GM19099 (cell line): ENCODE data around the gene RAI1.

Experiments
- POLR2A ChIP-seq: IDR thresholded peaks from 3 replicates; pipeline ENCODE4 v1.6.1; 2011; ENCODE audit warnings: low read depth; ENCODE audit not compliant: insufficient read length; ENCODE audit errors: extremely low read depth

The RAI1 gene

DNA sequence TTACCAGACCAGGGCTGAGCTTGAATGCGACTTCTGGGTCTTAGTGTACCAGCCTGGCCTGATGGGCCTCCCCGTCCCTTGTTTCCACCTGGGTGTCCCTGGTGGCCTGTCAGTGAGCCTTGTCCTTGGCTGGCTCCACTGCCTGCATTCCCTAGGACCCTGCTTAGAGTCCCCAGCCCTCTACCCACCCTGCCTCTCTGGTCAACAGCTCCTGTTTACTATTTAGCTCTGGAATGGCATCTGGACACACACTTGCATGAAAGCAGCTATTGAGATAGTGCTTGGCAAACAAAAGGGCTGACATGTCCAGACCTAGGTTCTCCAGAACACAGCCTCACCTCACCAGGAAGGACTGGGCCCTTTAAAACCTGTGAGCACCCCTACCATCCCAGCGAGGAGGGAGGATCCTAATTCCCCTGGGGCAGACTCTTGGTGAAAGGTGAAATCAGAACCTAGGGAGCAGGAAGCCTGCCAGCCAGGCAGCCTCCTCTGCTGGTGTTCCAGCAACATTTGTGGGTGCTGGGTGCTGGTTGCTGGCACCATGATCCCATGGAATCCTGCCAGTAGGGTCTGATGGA, 38.8 kb downstream of the RAI1 start:
- no peak for TF ChIP-seq POLR2A

GRCh38 chr17:17721140-17721668, 39.9 kb downstream of the RAI1 start:
- no peak for TF ChIP-seq POLR2A

- no peak for TF ChIP-seq POLR2A
Observed at GRCh38 chr17:17722081-17722905, 41.0 kb downstream of the RAI1 start.

- TF ChIP-seq POLR2A, result no peak
Observed at GRCh38 chr17:17722906-17723353, 41.7 kb downstream of the RAI1 start.

DNA sequence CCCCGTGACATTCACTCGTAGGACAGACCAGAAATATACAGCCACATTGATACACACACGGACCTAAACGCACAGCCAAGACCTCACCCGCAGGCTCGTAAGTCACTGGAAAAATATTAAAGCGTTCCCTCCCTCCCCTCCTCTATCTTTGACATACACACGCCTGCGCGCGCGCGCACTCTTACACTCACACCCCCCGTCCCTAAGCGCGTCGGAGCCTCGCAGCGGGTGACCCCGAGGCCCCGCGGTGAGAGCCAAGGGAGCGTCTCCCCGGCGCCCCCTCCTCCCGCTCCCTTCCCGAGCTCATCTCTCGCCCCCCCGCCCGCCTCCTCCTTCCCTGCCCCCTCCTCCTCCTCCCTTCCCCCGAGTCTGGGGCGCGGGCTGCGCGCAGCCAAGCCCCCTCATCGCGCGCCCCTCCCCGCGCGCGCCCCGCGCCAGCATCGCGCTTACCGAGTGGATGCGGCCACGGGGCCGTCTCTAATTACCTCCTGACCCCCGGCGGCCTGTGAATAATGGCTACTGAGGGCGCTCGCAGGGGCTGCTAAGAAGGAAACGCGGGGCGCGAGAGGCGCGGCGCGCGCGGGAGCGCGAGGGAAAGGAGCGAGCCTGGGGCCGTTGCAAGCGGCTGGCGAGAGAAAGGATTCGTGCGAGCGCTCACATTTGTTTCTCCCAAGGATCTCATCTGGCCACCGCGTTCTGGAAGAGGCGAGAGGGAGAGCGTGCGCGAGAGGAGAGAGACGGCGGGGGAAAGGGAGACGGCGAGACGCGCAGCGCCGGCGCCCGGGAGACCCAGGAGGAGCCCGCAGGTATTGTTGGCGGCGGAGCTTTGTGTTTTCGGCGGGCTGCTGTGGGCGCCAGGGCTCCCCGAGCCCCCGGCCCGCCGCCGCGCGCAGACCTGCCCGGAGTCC, 42.4 kb downstream of the RAI1 start:
- no peak for TF ChIP-seq POLR2A

DNA sequence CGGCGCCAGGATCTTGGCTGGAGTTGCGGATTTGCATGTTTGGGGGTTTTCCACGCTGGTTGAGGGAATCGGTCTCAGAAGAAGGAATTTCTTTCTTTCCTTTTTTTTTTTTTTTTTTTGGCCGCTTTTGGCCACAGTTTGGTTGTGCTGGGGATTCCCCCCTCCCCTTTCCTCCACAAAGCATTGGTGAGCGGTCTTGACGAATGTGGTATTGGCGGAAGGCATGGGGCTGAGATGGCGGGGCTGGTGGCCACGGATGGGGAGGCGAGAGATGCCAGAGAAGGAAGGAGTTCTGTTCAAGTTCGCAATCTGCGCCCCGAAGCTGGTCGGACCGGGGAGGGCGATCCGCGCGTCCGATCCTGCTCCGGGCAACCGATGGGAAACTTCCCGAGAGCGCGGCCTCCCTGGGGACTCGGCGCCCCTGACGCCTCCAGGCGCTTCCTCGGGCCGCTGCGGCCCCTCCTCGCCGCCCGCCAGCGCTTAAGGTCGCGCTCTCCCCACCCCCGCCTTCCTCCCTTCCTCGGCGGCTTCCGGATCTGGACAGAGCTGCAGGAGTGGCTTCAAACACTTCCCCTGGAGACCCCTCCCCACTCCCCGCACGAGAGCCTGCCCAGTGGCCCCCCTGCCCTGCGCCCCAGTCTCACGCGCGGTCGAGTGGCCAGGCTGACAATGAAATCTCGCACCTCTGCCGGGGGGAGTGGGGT, 43.2 kb downstream of the RAI1 start:
- no peak for TF ChIP-seq POLR2A

GRCh38 chr17:17725011-17725751, 43.9 kb downstream of the RAI1 start:
- TF ChIP-seq POLR2A, result no peak

- TF ChIP-seq POLR2A, result no peak
Observed at GRCh38 chr17:17725752-17726457, 44.6 kb downstream of the RAI1 start.

- no peak for TF ChIP-seq POLR2A
Observed at GRCh38 chr17:17726458-17727060, 45.3 kb downstream of the RAI1 start.

DNA sequence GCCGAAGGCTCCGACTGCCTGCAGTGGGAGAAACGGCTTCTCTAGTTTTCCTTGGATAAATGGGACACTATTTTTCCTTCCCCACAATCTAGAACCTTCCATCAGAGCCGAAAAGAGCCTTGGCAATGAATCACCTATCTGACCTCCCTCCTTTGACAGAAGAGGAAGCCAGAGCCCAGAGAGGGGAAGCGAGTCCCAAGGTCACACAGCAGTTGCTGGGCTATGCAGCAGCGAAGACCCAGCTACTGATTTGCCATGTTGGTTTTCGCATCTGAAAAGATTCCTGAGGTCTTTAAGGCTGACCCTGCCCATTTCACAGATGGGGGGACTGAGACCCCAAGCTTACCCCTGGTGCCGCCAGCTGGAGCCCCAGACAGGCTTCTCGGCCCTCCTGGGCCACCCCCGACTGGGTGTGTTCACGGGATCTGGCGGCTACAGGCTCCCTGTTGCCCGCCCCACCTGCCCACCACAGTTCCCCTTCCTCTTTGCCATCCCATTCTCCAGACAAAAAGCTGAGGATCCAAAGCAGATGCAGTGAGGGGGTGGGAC, 45.9 kb downstream of the RAI1 start:
- no peak for TF ChIP-seq POLR2A

DNA sequence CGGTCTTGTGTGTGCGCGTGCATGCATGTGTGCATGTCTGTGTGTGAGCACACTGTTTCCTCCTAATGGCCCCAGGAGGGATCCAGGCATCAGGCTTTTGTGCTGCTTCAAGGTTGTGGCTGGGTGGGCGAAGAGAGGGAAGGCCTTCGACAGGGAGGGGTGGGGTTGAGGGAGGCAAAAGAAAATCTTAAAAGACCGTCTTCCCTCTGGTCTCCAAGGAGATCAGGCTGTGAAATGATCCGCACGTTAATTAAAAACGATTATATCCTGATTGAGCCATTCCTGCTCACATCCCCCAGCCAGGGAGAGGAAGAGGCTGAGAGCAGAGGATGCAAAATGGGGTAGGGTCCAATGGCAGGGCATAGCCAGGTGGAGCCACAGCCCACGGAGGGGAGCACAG, 46.9 kb downstream of the RAI1 start:
- no peak for TF ChIP-seq POLR2A

GRCh38 chr17:17728550-17729251, 47.4 kb downstream of the RAI1 start:
- no peak for TF ChIP-seq POLR2A
